T-cell (primary cell): Measurements from ENCODE around the gene SMIM36. TPM values are rescaled to one million over a fixed set of nuclear protein-coding genes. Genes with fewer than 3 reads are reported as not detected.

Experiments used
- ATAC-seq, 4 experiments: fragments of 200-7000 bp in 3 of 4; fragments of 150-1000 bp in 1 of 4; cut with Tn5 transposase; replicated peaks in 1 of 4; 1 replicate in 3 of 4; 2 replicates in 1 of 4; pipeline ENCODE4 v1.10.0; 2021; ENCODE audit warnings: moderate library complexity in 3 of 4, mild to moderate bottlenecking in 2 of 4, moderate number of reproducible peaks in 1 of 4
- CTCF ChIA-PET, 2 donors: fragments of 300-600 bp; sonication (Branson Sonifier 250); formaldehyde crosslinking; loops; one replicate each; lab custom pipeline; 2022; ENCODE audit warnings: antibody characterized with exemption in 2 of 2; lab: Charles Lee
- POLR2A ChIA-PET, 2 donors: fragments of 300-600 bp; sonication (Branson Sonifier 250); formaldehyde crosslinking; loops; one replicate each; lab custom pipeline; 2022; ENCODE audit warnings: antibody characterized with exemption in 2 of 2; lab: Charles Lee
- DNase-seq, 35 experiments: peaks; one replicate each; pipeline versions ENCODE4 v3.0.0 to v3.0.0-alpha.2; 2013 to 2023
- H3K27ac ChIP-seq: one replicate; pipeline ENCODE4 v1.5.1; 2013; ENCODE audit warnings: low read length
- H3K27me3 ChIP-seq, 2 experiments: replicated peaks in 1 of 2; 1 replicate in 1 of 2; 2 replicates in 1 of 2; pipeline versions ENCODE4 v1.6.1 to v1.7.0; 2013; ENCODE audit warnings: low read length in 1 of 2, mixed read lengths in 1 of 2; ENCODE audit not compliant: control insufficient read depth in 2 of 2, insufficient read depth in 2 of 2; ENCODE audit errors: extremely low read depth in 1 of 2
- H3K36me3 ChIP-seq, 2 donors: 1 replicate in 1 of 2; 2 replicates in 1 of 2; pipeline versions ENCODE4 v1.6.1 to v1.7.0; 2013; ENCODE audit warnings: low read length in 1 of 2; ENCODE audit not compliant: control insufficient read depth in 2 of 2, insufficient read depth in 1 of 2; ENCODE audit errors: extremely low read depth in 1 of 2
- H3K4me1 ChIP-seq, 2 experiments: 1 replicate in 1 of 2; 2 replicates in 1 of 2; pipeline versions ENCODE4 v1.6.1 to v1.7.0; 2013; ENCODE audit warnings: low read length in 2 of 2, mixed read lengths in 1 of 2; ENCODE audit not compliant: insufficient read depth in 2 of 2, control insufficient read depth in 1 of 2; ENCODE audit errors: extremely low read depth in 1 of 2
- H3K4me3 ChIP-seq, 2 donors: 1 replicate in 1 of 2; 2 replicates in 1 of 2; pipeline versions ENCODE4 v1.5.1 to v1.7.0; 2013; ENCODE audit warnings: mild to moderate bottlenecking in 2 of 2, low read length in 1 of 2, moderate library complexity in 1 of 2; ENCODE audit not compliant: control insufficient read depth in 1 of 2; ENCODE audit errors: extremely low read depth in 1 of 2
- H3K9me3 ChIP-seq: 2 replicates; pipeline ENCODE4 v1.7.0; 2013
- H3K27ac Mint-ChIP-seq, 2 donors: one replicate each; pipeline ENCODE4 v1.8.0; 2020 to 2021; ENCODE audit warnings: mild to moderate bottlenecking in 2 of 2, mixed read lengths in 2 of 2
- H3K27me3 Mint-ChIP-seq, 2 donors: one replicate each; pipeline ENCODE4 v1.8.0; 2021 to 2022; ENCODE audit warnings: mixed read lengths in 2 of 2
- H3K36me3 Mint-ChIP-seq: one replicate; pipeline ENCODE4 v1.8.0; 2021; ENCODE audit warnings: mixed read lengths
- H3K4me1 Mint-ChIP-seq, 3 donors: one replicate each; pipeline ENCODE4 v1.8.0; 2020 to 2022; ENCODE audit warnings: mixed read lengths in 3 of 3, mild to moderate bottlenecking in 1 of 3
- H3K4me3 Mint-ChIP-seq, 3 donors: one replicate each; pipeline ENCODE4 v1.8.0; 2020 to 2022; ENCODE audit warnings: mild to moderate bottlenecking in 3 of 3, mixed read lengths in 3 of 3, moderate library complexity in 3 of 3
- H3K9me3 Mint-ChIP-seq, 3 donors: one replicate each; pipeline ENCODE4 v1.8.0; 2020 to 2022; ENCODE audit warnings: mixed read lengths in 3 of 3
- WGBS: methylation state at CpG from one replicate; pipeline ENCODE4 v1.1.5; 2013; ENCODE audit warnings: missing lambda C conversion rate; ENCODE audit not compliant: insufficient coverage; 5-methylcytosine and 5-hydroxymethylcytosine counted together
- total RNA-seq, 35 experiments: library from RNA in 6 of 35; stranded (reverse) in 6 of 35; fragments of 120-200 nt in 1 of 35; gene quantifications; one replicate each; pipeline versions ENCODE4 v1.2.1 to v1.2.4 and lab custom pipeline; 2013 to 2026

The SMIM36 gene
- total RNA-seq, 5 donors from 2014 or later (not counting 1 experiment from before 2014, with no cell fraction given) = not detected

- Mint-ChIP-seq H3K4me1 (no peaks in the 10 kb centered on the region), H3K9me3 (no peaks in the 10 kb centered on the region), H3K36me3 (no peaks in the 10 kb centered on the region), H3K27me3 (peaks cover 10 to 14% of the 10 kb centered on the region in 2 donors), H3K4me3 (no peak overlapping the region), H3K27ac (no peak overlapping the region)
- no peak overlapping the region for H3K27ac ChIP-seq
- POLR2A ChIA-PET = no interaction called here
- no peaks in the 10 kb centered on the region for H3K4me1 ChIP-seq
- H3K36me3 ChIP-seq = no peaks in the 10 kb centered on the region
- DNase-seq = no peak
- ATAC-seq = no peak
- H3K27me3 ChIP-seq = peaks cover 0 to 6% of the 10 kb centered on the region in 2 experiments
- no peaks in the 10 kb centered on the region for H3K9me3 ChIP-seq
- CTCF ChIA-PET = no interaction called here
- H3K4me3 ChIP-seq = no peak overlapping the region
- WGBS = no CpG with 5 or more reads among the region's 3 CpGs
Measured at GRCh38 chr17:55495239-55495638, 16.0 kb downstream of the SMIM36 start.

DNA sequence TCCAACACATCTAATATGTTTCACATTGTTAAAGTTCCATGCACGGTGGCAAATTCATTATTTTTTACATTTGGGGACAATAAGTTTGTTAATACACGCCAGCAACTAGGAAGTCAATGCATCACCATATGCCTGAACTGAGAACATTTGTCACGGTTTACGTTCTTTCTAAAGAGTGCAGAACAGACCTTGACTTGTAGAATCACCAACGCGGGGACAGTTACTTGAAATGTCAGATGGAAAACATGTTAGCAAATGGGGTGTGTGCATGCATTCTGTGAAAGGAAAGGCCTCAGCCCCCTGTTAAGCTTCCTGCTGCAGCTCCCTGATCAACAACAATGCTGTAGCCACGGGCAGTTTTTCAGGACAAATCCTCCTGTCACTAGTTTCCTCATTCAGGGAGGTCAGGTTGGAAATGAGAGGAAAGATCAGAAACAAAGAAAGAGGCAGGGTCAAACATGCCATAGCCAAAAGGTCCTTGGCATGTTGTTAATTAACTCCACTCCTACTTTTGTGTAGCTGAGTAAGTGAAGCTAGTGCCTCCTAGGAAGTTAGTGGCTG lies 18.4 kb downstream of the SMIM36 start:
- Mint-ChIP-seq H3K4me3 (no peak overlapping the region), H3K36me3 (no peaks in the 10 kb centered on the region), H3K9me3 (no peaks in the 10 kb centered on the region), H3K4me1 (no peaks in the 10 kb centered on the region), H3K27me3 (peaks cover 21 to 24% of the 10 kb centered on the region in 2 donors), H3K27ac (no peak overlapping the region)
- no peaks in the 10 kb centered on the region for H3K4me1 ChIP-seq
- ATAC-seq = no peak
- peaks cover 0 to 11% of the 10 kb centered on the region in 2 experiments for H3K27me3 ChIP-seq
- no peaks in the 10 kb centered on the region for H3K36me3 ChIP-seq
- WGBS = 90% methylated on average over 5 of the region's 7 CpGs
- H3K27ac ChIP-seq = no peak overlapping the region
- ChIA-PET POLR2A (no interaction called here), CTCF (no interaction called here)
- no peaks in the 10 kb centered on the region for H3K9me3 ChIP-seq
- DNase-seq = no peak
- no peak overlapping the region for H3K4me3 ChIP-seq

DNA sequence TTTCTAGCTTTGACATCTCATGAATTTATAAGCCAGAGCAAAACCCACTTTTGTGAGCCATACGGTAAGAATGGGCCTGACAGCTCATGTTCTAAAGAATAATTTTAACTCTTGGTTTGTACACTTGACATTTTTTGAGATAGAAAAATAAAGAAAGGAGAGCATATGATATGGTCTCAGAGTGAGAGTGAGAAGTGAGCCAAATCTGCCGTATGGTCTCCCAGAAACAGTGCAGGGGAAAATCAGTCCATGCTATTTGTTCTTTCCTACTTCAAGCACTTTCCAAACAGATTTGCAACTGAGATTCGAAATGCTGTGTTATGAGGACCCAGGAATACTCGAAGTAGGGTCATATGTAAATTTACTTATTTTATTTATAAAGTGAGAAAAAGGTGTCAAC lies 20.9 kb downstream of the SMIM36 start:
- ChIA-PET CTCF (interaction anchor here in 1 of 2 donors (1.1 kb wide), 1 partner anchor 22 kb away, joined by 3 read pairs; no protein-coding TSS in a partner anchor), POLR2A (no interaction called here)
- ATAC-seq (no peak), DNase-seq (no peak)
- Mint-ChIP-seq H3K27ac (no peak overlapping the region), H3K36me3 (no peaks in the 10 kb centered on the region), H3K4me3 (no peak overlapping the region), H3K9me3 (no peaks in the 10 kb centered on the region), H3K27me3 (peaks cover 22 to 29% of the 10 kb centered on the region in 2 donors), H3K4me1 (no peaks in the 10 kb centered on the region)
- Histone ChIP-seq H3K27ac (no peak overlapping the region), H3K4me3 (no peak overlapping the region), H3K27me3 (peaks cover 0 to 11% of the 10 kb centered on the region in 2 experiments), H3K4me1 (no peaks in the 10 kb centered on the region), H3K9me3 (no peaks in the 10 kb centered on the region), H3K36me3 (no peaks in the 10 kb centered on the region)
- WGBS = no CpG with 5 or more reads among the region's 4 CpGs

DNA sequence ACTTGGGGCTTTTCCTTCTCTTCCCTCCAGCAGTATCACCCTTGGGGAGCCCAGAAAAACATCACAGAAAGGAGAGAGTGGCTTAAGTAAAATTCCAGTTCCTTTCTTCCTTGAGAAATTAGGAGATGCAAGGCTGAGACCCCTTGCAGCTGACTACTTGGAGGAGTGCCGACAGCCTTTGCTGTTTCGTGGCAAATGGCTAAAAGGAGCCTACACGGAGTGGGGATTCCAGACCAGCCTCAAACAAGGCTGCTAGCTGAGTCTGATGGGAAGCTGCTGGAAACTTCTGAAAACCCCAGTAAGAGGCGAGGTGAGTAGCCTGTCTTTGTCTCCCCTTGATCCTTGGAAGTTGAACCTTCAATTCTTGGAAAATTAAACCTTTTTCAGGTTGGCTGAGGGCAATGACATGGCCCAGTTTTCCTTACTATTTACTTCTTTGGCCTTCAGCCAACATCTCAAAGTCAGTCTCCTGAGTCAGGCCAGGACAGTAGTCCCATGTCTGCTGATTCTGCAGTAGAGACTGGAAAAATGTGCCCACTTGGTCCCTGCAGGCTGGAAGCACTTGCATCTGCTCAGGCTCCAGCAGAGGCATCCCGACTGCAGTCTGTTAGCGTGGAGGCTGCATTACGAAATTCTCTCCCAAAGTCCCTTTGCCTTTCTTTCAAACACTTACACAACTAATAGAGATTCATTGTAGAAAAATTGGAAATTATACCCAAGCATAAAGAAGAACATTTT lies 23.4 kb downstream of the SMIM36 start:
- Mint-ChIP-seq H3K36me3 (no peaks in the 10 kb centered on the region), H3K4me3 (no peak overlapping the region), H3K4me1 (no peaks in the 10 kb centered on the region), H3K27ac (no peak overlapping the region), H3K9me3 (no peaks in the 10 kb centered on the region), H3K27me3 (peaks cover 19 to 25% of the 10 kb centered on the region in 2 donors)
- no peaks in the 10 kb centered on the region for H3K36me3 ChIP-seq
- no peaks in the 10 kb centered on the region for H3K4me1 ChIP-seq
- ATAC-seq (no peak), DNase-seq (no peak)
- no peak overlapping the region for H3K4me3 ChIP-seq
- WGBS = 100% methylated on average over 1 of the region's 7 CpGs
- no peak overlapping the region for H3K27ac ChIP-seq
- H3K27me3 ChIP-seq = peaks cover 0 to 11% of the 10 kb centered on the region in 2 experiments
- H3K9me3 ChIP-seq = no peaks in the 10 kb centered on the region
- ChIA-PET CTCF (no interaction called here), POLR2A (no interaction called here)

GRCh38 chr17:55484575-55484974 lies 26.7 kb downstream of the SMIM36 start:
- peaks cover 10 to 13% of the 10 kb centered on the region in 2 donors for H3K27me3 Mint-ChIP-seq
- POLR2A ChIA-PET = no interaction called here
- H3K27ac Mint-ChIP-seq = no peak overlapping the region
- no peaks in the 10 kb centered on the region for H3K36me3 Mint-ChIP-seq
- Histone ChIP-seq H3K27me3 (no peaks in the 10 kb centered on the region), H3K36me3 (no peaks in the 10 kb centered on the region), H3K9me3 (no peaks in the 10 kb centered on the region), H3K27ac (no peak overlapping the region), H3K4me3 (no peak overlapping the region), H3K4me1 (no peaks in the 10 kb centered on the region)
- DNase-seq (no peak), ATAC-seq (no peak)
- no peaks in the 10 kb centered on the region for H3K4me1 Mint-ChIP-seq
- H3K9me3 Mint-ChIP-seq = no peaks in the 10 kb centered on the region
- H3K4me3 Mint-ChIP-seq = no peak overlapping the region
- CTCF ChIA-PET = interaction anchor here in 1 of 2 donors (0.7 kb wide), 1 partner anchor 24 kb away, joined by 3 read pairs; no protein-coding TSS in a partner anchor
- WGBS = 100% methylated on average over 1 of the region's 2 CpGs

GRCh38 chr17:55482591-55483389 lies 28.5 kb downstream of the SMIM36 start:
- H3K27me3 Mint-ChIP-seq = peaks cover 2 to 9% of the 10 kb centered on the region in 2 donors
- no CpG with 5 or more reads among the region's 3 CpGs for WGBS
- POLR2A ChIA-PET = no interaction called here

More at GRCh38 chr17:55482591-55483389, 28.5 kb downstream of the SMIM36 start:
- ATAC-seq = no peak
- H3K9me3 Mint-ChIP-seq = no peaks in the 10 kb centered on the region
- Histone ChIP-seq H3K27ac (no peak overlapping the region), H3K9me3 (no peaks in the 10 kb centered on the region), H3K4me1 (no peaks in the 10 kb centered on the region), H3K4me3 (no peak overlapping the region), H3K36me3 (no peaks in the 10 kb centered on the region), H3K27me3 (no peaks in the 10 kb centered on the region)
- CTCF ChIA-PET = no interaction called here
- no peaks in the 10 kb centered on the region for H3K36me3 Mint-ChIP-seq
- no peak overlapping the region for H3K27ac Mint-ChIP-seq
- no peak overlapping the region for H3K4me3 Mint-ChIP-seq
- H3K4me1 Mint-ChIP-seq = no peaks in the 10 kb centered on the region
- no peak for DNase-seq
